HG03103 (cell line): ENCODE results near the gene SNX1.
A peak's percentile ranks its signal among the peaks of the same experiment; 100 is the strongest.
"Not testable (repeated sequence)": the region's sequence is repeated elsewhere in the genome, so short reads cannot be mapped to it uniquely, and the experiment has no call there.

Source experiments
- ATAC-seq: cut with Tn5 transposase; IDR thresholded peaks from one replicate; pipeline ENCODE4 v1.9.1; 2021; ENCODE audit warnings: low read depth; ENCODE audit not compliant: unreplicated experiment

SNX1 gene

GRCh38 chr15:64072812-64073211 lies 23.0 kb upstream of the SNX1 start:
- no peak for ATAC-seq

- not testable (repeated sequence) for ATAC-seq
Observed at GRCh38 chr15:64073496-64073895, 22.3 kb upstream of the SNX1 start.

- ATAC-seq, result no peak
Observed at GRCh38 chr15:64082757-64083156, 13.0 kb upstream of the SNX1 start.

GRCh38 chr15:64089543-64090280 lies 6.1 kb upstream of the SNX1 start:
- ATAC-seq, result no peak

GRCh38 chr15:64090527-64090926 lies 5.3 kb upstream of the SNX1 start:
- no peak for ATAC-seq

GRCh38 chr15:64092075-64092820 lies 3.5 kb upstream of the SNX1 start:
- ATAC-seq, result no peak

GRCh38 chr15:64092864-64093626 lies 2.7 kb upstream of the SNX1 start:
- no peak for ATAC-seq

- ATAC-seq, result peak; percentile 46
Observed at GRCh38 chr15:64093627-64094417, 2.0 kb upstream of the SNX1 start, which contains the start of gene CIAO2A. Gene CIAO2A (minus strand): TSS chr15:64093838. CDS start chr15:64093768, 70 bp downstream.

GRCh38 chr15:64095431-64095794 lies 369 bp upstream of the SNX1 start:
- ATAC-seq, result no peak

GRCh38 chr15:64096668-64097384 lies 1.0 kb downstream of the SNX1 start:
- ATAC-seq, result no peak

- ATAC-seq, result no peak
Observed at GRCh38 chr15:64099379-64099778, 3.6 kb downstream of the SNX1 start.

GRCh38 chr15:64100958-64101357 lies 5.2 kb downstream of the SNX1 start:
- ATAC-seq, result no peak

- no peak for ATAC-seq
Observed at GRCh38 chr15:64102497-64102896, 6.7 kb downstream of the SNX1 start.

- ATAC-seq, result no peak
Observed at GRCh38 chr15:64105113-64105704, 9.4 kb downstream of the SNX1 start.

GRCh38 chr15:64107337-64107736 lies 11.6 kb downstream of the SNX1 start:
- ATAC-seq, result no peak

GRCh38 chr15:64110108-64110701 lies 14.4 kb downstream of the SNX1 start:
- not testable (repeated sequence) for ATAC-seq

GRCh38 chr15:64110950-64111678 lies 15.3 kb downstream of the SNX1 start:
- no peak for ATAC-seq

GRCh38 chr15:64111679-64112050 lies 15.9 kb downstream of the SNX1 start:
- ATAC-seq, result no peak
